GM18909 (cell line): Measurements from ENCODE around the gene DDAH1.

Experiments used
- ATAC-seq: cut with Tn5 transposase; IDR thresholded peaks from one replicate; pipeline ENCODE4 v1.9.1; 2021; ENCODE audit warnings: mild to moderate bottlenecking; ENCODE audit not compliant: unreplicated experiment, poor library complexity

The DDAH1 gene

DNA sequence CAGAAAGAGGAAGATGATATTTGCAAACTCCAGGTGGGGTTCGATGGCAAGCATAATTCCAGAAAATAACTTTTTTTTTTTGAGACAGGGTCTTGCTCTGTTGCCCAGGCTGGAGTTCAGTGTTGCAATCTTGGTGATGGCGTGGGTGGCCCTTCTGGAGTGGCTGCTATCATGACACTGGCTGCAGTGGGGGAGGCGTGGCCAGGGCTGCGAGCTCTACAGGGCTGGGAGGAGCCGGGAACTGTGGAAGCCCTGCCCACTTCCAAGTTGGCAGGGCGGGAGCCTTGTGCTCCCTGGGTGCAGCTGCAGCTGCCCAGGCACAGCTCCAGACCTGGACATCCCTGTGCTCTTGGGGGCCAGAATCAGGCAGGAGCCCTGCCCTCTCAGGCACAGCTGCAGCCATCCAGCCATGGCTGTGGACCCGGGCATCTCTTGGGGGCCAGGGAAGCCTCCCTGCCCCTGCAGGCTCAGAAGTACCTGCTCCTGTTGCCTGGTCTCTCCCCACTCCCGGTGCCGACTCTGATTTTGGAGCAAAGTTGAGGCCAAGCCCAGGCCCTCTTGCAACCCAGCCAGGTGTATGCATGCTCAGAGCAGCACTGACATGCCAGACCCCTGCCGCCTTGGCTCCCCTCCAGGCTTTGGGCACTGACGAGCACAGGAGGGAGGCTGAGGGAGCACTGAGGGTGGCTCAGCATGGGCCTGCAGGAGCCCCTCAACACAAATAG lies 181.3 kb downstream of the DDAH1 start:
- no peak for ATAC-seq

DNA sequence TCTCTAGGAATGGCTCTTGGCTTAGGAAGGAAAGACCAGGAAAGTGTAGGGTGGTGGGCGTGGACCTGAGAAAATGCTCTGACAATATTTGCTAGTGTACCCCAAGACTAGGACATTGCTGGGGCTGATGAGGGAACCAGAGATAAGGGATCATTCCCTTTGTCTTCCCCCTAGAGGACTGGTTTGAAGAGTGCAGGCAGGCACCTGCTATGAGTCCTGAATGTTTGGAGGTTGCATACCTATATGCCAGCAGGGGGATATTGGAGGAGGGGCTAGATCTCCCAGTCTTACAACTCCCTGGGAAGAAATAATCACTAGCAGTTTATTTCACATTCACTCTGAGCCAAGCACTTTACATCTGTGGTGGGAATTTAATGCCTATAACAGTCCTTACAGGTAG lies 182.5 kb downstream of the DDAH1 start:
- no peak for ATAC-seq

DNA sequence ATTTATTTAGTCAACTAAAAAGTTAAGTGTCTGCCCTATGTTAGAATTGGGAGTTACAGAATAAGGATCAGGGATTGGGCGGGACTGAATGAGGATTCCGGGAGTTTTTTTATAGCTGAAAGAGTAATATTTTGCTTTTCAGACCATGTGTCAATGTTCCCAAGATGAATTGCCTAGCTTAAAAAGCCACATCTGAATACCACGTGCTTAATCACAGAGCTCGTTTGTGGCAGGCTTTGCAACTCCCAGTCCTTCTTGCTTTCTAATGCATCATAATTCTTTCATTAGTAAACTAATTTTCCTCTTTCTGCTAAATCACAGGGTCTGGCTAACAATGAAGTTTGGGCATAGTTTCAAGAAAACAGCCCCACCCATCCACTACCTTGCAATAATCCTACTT lies 184.3 kb downstream of the DDAH1 start:
- no peak for ATAC-seq

DNA sequence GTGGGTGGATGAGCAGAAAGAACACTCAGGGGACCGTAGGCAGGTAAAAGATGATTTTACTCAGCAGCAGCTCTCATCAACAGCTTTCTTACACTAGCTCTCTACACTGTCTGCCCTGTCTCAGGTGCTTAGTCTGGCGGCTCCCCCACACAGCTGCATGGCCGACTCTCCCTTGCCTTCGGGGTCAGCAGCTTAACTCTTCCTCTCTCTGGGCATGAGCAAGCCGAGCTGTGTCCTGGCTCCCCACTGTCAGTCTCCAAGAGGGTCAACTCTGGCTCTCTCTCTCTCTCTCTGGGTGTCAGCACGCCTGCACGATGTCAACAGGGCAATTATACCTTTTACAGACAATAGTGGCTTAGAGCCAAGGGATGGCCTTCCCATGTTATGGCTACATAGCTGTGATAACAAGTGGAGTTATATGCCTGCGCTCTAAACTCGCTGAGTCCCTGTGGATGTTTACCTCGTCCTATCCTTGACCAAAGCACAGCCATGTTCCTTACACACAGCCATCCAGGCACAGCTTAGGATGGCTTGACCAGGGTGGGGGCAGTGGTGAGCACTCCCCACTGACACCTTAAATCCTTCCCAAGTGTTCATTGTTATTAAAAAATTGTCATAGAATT lies 185.4 kb downstream of the DDAH1 start:
- no peak for ATAC-seq

DNA sequence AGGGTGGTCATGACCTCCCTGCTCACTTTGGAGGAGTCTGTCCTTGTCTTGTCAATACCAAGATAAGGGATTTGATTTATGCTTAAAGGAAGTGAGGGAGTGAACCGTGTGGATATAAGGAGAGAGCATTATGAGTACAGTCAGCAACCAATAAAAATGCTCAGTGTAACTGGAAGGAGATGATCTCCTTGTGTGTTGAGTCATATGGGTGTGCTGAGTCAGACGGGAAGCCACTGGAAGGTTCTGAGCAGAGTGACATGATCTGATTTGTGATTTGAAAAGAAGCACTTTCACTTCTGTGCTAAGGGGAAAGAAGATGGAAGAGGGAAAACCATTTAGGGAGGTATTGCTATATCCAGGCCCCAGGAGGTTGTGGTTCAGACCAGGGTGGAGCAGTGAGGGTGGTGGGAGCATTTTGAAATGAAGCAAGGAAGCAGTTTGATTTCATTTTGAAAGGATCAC lies 186.1 kb downstream of the DDAH1 start:
- no peak for ATAC-seq

DNA sequence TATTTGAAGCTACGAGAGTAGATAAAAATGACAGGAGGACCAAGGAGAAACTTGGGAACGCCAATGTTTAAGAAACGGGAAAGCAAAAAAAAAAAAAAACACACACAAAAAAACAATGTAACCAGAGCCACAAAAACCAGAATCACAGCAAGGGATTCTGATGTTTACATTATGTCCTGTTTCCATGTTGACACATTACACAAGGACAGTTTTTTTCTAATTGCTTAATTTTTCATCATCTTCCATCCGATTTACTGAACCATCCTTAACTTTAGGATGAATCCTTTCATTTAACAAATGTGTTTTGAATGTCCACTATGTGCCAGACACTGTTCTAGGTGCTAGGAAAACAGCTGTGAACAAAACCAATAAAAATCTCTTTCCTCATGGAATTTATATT lies 187.2 kb downstream of the DDAH1 start:
- ATAC-seq: no peak

DNA sequence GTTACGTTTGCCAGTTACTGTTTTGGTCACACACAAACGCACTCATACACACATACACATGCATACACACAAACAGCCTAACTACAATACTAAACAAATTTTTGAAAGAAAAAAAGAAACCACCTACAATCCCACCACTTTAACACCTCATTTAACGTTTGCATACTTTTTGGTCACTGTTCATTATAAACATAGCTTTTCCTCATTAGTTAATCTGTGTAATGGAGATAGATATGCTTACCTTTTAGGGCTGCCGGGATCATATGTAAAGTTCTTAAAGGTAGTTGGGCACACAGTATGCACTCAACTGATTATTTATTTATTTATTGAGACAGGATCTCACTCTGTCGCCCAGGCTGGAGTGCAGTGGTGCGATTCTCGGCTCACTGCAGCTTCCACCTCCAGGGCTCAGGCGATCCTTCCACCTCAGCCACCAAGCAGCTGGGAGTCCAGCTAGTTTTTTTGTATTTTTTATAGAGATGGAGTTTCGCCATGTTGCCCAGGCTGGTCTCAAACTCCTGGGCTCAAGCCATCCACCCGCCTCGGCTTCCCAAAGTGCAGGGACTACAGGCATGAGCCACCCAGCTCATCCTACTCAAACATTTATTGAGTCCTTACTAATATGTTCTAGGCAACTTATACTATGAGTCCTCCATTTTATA lies 187.8 kb downstream of the DDAH1 start:
- no peak for ATAC-seq

DNA sequence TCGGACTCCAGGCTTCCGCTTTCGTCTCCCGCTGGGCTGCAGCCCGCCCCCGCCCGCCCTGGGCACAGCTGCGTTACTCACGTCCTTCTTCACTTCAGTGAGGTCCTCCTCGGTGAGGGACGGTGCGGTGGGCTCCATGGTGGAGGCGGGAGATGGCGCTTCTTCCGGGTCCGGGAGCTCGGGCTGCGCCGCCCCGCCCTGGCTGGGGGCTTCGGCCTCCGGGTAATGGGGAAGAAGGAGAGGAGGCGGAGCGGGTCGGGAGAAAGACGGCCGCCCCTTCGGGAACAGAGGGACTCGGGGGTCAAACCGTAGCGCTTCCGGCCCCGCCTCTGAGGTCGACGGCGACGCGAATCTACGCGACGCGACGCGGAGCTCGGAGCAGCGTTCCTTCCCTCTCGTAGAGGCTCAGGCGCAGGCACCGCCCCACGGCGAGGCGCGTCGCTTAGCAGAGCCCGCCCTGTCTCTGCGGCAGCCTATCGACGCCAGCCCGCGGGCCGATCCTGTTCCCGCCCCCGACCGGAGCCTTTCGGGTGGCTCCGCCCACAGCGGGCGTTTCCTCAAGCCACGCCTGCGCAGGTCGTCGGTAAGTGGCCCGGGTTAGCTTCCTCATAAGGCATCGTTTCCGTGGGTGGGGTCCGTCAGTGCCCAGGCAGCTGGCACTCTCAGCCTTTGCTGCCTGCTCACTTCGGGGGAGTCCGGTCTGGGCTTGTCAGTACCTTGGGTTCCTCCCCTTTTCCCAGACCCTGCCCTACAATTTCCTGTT lies 188.6 kb downstream of the DDAH1 start, which contains the start of gene BCL10:
Gene BCL10, minus strand, starts transcription at position 418 of the 763 bp plus-strand sequence. Its CDS starts 280 bp downstream, at position 138.
- peak; percentile 98 for ATAC-seq

DNA sequence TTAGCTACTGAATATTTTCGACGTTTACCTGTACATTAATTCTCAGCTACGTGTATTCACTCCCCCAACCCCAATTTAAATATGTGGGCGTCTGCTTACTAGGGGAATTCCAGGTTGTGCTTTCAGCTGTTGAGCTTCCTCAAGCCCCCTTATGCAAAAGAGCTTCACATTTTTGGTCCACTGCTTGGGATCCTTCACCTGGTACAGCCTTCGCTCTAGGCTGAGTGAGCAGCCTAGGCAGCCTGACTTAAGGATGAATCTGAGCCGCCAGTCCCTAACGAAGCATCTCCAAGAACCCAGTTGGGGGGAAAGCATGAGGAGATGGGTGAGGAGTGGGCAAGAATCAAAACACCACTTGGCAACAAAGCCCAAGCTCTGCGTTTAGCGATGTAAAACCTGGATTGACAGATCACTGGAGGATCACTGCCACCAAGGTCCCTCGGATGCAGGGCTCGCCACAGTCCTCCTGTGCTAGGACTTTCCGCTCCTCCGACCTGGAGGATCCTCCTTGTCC lies 189.2 kb downstream of the DDAH1 start:
- ATAC-seq: no peak

DNA sequence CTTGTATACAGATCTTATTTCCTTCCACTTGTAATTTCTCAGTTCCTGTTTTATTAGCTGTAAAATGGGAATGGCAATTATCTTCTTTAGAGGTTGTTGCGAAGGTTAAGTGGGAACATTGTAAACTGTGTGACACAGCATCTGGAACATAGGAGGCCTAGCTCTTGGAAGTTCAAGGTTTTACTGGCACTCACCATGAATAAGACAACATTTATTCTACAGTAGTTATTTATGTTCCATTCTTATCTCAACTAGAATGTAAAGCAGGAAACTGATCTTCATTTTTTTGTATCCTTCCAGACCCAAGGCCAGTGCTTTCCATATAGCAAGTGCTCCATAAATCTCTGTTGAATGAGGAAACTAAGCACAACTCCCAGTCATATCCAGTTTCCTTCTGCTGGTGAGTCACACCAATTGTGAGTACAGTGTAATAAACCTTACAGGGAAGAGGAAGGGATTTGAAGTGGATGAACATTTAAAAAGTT lies 189.9 kb downstream of the DDAH1 start:
- no peak for ATAC-seq

DNA sequence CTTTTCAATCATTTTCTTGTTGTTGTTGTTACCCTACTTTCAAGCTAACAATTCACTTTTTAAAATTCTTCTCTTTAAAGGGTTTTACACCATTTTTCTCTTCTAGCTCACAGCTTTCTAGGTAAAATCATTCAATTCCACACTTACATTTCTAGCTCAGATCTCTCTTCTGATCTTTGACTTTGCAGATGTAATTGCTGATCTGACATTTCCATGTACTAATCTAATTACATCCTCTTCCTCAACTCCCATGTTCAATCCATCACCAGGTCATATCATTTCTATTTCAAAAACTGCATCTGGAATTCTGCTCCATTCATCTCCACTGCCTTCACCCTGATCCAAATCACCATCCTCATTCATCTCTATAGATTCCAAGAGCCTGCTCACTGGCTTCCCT lies 191.6 kb downstream of the DDAH1 start:
- no peak for ATAC-seq

DNA sequence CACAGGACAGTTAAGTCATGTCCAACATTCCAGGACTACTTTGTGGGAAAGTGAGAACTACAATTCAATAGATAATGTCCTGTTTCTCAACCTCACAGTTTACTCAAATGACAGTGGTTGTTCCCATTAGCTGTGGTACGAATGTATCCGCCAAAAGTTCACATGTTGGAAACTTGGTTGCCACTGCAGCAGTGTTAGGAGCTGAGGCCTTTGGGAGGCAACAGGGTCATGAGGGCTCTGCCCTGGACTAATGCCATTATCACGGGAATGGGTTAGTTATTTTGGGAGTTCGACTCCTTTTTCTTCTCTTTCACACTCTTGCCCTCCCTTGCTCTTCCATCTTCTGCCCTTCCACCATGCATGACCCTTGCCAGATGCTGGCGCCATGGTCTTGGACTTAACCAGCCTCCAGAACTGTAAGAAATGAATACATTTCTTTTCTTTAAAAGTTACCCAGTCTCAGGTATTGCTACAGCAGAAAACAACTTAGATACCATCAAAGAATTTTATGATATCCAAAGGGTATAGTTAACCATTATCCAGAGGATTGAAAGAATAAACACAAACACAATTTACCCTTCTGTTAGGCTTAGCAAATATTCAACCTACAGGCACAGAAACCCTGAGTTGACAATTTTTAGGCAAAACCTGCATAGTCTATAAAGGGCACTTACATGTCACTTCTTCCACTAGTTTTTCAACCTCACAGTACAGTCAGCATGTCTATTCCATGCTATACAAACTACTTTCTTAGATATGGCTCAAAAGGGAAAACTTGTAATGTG lies 196.0 kb downstream of the DDAH1 start:
- no peak for ATAC-seq
